DOHH2 (cell line): Measurements from ENCODE around the gene SSUH2.

Experiments
- H3F3A ChIP-seq: fragments of 200-600 bp; sonication (generic), shearing (Covaris generic); 2 replicates; pipeline ENCODE4 v1.6.0; 2016; ENCODE audit warnings: antibody characterized with exemption, mild to moderate bottlenecking; ENCODE audit not compliant: control insufficient read depth, insufficient read depth
- H3K27ac ChIP-seq: fragments of 200-600 bp; sonication (generic); 2 replicates; pipeline ENCODE4 v1.5.1; 2014; ENCODE audit warnings: low read depth, mild to moderate bottlenecking, low read length, moderate library complexity
- H3K27me3 ChIP-seq: fragments of 200-600 bp; sonication (generic); 2 replicates; pipeline ENCODE4 v1.6.1; 2014; ENCODE audit warnings: mild to moderate bottlenecking, low read length, mixed read lengths; ENCODE audit not compliant: control insufficient read depth
- H3K36me3 ChIP-seq: fragments of 200-600 bp; sonication (generic); 2 replicates; pipeline ENCODE4 v1.6.1; 2014; ENCODE audit warnings: mild to moderate bottlenecking, low read length, moderate library complexity, mixed read lengths; ENCODE audit not compliant: control insufficient read depth
- H3K4me1 ChIP-seq: fragments of 200-600 bp; sonication (generic); 2 replicates; pipeline ENCODE4 v1.6.1; 2014; ENCODE audit warnings: mild to moderate bottlenecking, low read length, mixed read lengths; ENCODE audit not compliant: control insufficient read depth
- H3K4me2 ChIP-seq: fragments of 200-600 bp; sonication (generic); 2 replicates; pipeline ENCODE4 v1.6.0; 2014; ENCODE audit warnings: mild to moderate bottlenecking, low read length, moderate library complexity
- H3K4me3 ChIP-seq: fragments of 200-600 bp; sonication (generic); 2 replicates; pipeline ENCODE4 v1.5.1; 2014; ENCODE audit warnings: mild to moderate bottlenecking, low read length, mixed read lengths
- H3K79me2 ChIP-seq: fragments of 200-600 bp; sonication (generic); 2 replicates; pipeline ENCODE4 v1.6.1; 2014; ENCODE audit warnings: mild to moderate bottlenecking, low read length, mixed read lengths; ENCODE audit not compliant: control insufficient read depth
- H3K9me2 ChIP-seq: fragments of 200-600 bp; sonication (generic); replicated peaks from 2 replicates; pipeline ENCODE4 v1.6.1; 2014; ENCODE audit warnings: mild to moderate bottlenecking, low read length, mixed read lengths; ENCODE audit not compliant: control insufficient read depth
- H3K9me3 ChIP-seq: fragments of 200-600 bp; sonication (generic); 2 replicates; pipeline ENCODE4 v1.6.1; 2014; ENCODE audit warnings: antibody characterized with exemption, low read length, mixed read lengths; ENCODE audit not compliant: control insufficient read depth, insufficient read depth
- H4K20me1 ChIP-seq: fragments of 200-600 bp; sonication (generic); 2 replicates; pipeline ENCODE4 v1.6.0; 2014; ENCODE audit warnings: low read depth, mild to moderate bottlenecking, antibody characterized with exemption, low read length, moderate library complexity; ENCODE audit not compliant: control insufficient read depth, insufficient read depth
- CTCF ChIP-seq: fragments of 200-600 bp; sonication (generic); IDR thresholded peaks from one replicate; pipeline ENCODE4 v1.5.1; 2014; ENCODE audit warnings: antibody characterized with exemption, mild to moderate bottlenecking, low read depth, low read length; ENCODE audit not compliant: poor library complexity, severe bottlenecking
- EZH2phosphoT487 ChIP-seq: fragments of 200-600 bp; sonication (generic); IDR thresholded peaks from 2 replicates; pipeline ENCODE4 v1.6.1; 2017; ENCODE audit warnings: borderline replicate concordance, mild to moderate bottlenecking, antibody characterized with exemption, low read length, moderate library complexity, mixed read lengths

The SSUH2 gene

GRCh38 chr3:8629151-8630021 lies 15.2 kb downstream of the SSUH2 start:
- Histone ChIP-seq H4K20me1 (no peaks in the 10 kb centered on the region), H3K79me2 (no peaks in the 10 kb centered on the region), H3K27me3 (0 out of 2 replicates have a peak, but pooled peaks cover 3% of the 10 kb centered on the region), H3K9me3 (no peaks in the 10 kb centered on the region), H3K4me3 (no peak overlapping the region), H3K9me2 (no peaks in the 10 kb centered on the region), H3F3A (no peaks in the 10 kb centered on the region), H3K27ac (no peak overlapping the region), H3K4me2 (no peak overlapping the region), H3K4me1 (no peaks in the 10 kb centered on the region), H3K36me3 (no peaks in the 10 kb centered on the region)
- TF ChIP-seq EZH2phosphoT487 (no peak), CTCF (no peak)

- no peaks in the 10 kb centered on the region for H3K36me3 ChIP-seq
- no peak overlapping the region for H3K4me2 ChIP-seq
- H3F3A ChIP-seq, result no peaks in the 10 kb centered on the region
- H3K9me2 ChIP-seq, result no peaks in the 10 kb centered on the region
- no peaks in the 10 kb centered on the region for H4K20me1 ChIP-seq
- H3K9me3 ChIP-seq, result no peaks in the 10 kb centered on the region
- H3K79me2 ChIP-seq, result no peaks in the 10 kb centered on the region
- H3K27me3 ChIP-seq, result 0 out of 2 replicates have a peak, but pooled peaks cover 3% of the 10 kb centered on the region
- H3K27ac ChIP-seq, result no peak overlapping the region
- no peak overlapping the region for H3K4me3 ChIP-seq
- H3K4me1 ChIP-seq, result peaks cover 6% of the 10 kb centered on the region
- TF ChIP-seq CTCF, result no peak
- no peak for TF ChIP-seq EZH2phosphoT487
Measured at GRCh38 chr3:8627949-8628348, 16.6 kb downstream of the SSUH2 start.

GRCh38 chr3:8627201-8627940 lies 17.2 kb downstream of the SSUH2 start:
- H4K20me1 ChIP-seq, result no peaks in the 10 kb centered on the region
- H3F3A ChIP-seq, result no peaks in the 10 kb centered on the region
- TF ChIP-seq EZH2phosphoT487 (no peak), CTCF (no peak)
- no peak overlapping the region for H3K27ac ChIP-seq
- H3K4me2 ChIP-seq, result no peak overlapping the region
- no peaks in the 10 kb centered on the region for H3K27me3 ChIP-seq
- H3K4me3 ChIP-seq, result no peak overlapping the region
- no peaks in the 10 kb centered on the region for H3K9me2 ChIP-seq
- no peaks in the 10 kb centered on the region for H3K36me3 ChIP-seq
- H3K9me3 ChIP-seq, result no peaks in the 10 kb centered on the region
- H3K4me1 ChIP-seq, result peaks cover 11% of the 10 kb centered on the region
- no peaks in the 10 kb centered on the region for H3K79me2 ChIP-seq
